ENCODE data around the gene NCBP3.
"Not testable (repeated sequence)": the region's sequence is repeated elsewhere in the genome, so short reads cannot be mapped to it uniquely, and the experiment has no call there.

NCBP3 gene

GRCh38 chr17:3880983-3881382 lies 34.9 kb upstream of the NCBP3 start:
- no peak for DNase-seq

GRCh38 chr17:3879591-3880417 lies 33.8 kb upstream of the NCBP3 start:
- no peak for DNase-seq

- DNase-seq = no peak
Observed at GRCh38 chr17:3879186-3879585, 33.1 kb upstream of the NCBP3 start.

- no peak for DNase-seq
Observed at GRCh38 chr17:3877220-3877619, 31.2 kb upstream of the NCBP3 start.

GRCh38 chr17:3875317-3875716 lies 29.3 kb upstream of the NCBP3 start:
- DNase-seq = no peak

GRCh38 chr17:3873862-3874261 lies 27.8 kb upstream of the NCBP3 start:
- DNase-seq = no peak

GRCh38 chr17:3870871-3871306 lies 24.8 kb upstream of the NCBP3 start:
- DNase-seq = peak; percentile 9 to 37

- DNase-seq = no peak
Observed at GRCh38 chr17:3867606-3868005, 21.6 kb upstream of the NCBP3 start.

GRCh38 chr17:3867106-3867505 lies 21.1 kb upstream of the NCBP3 start:
- DNase-seq = no peak

GRCh38 chr17:3866276-3866675 lies 20.2 kb upstream of the NCBP3 start:
- no peak for DNase-seq

GRCh38 chr17:3865176-3865575 lies 19.1 kb upstream of the NCBP3 start:
- no peak for DNase-seq

GRCh38 chr17:3864534-3864933 lies 18.5 kb upstream of the NCBP3 start:
- no peak for DNase-seq

GRCh38 chr17:3861761-3862681 lies 16.0 kb upstream of the NCBP3 start:
- DNase-seq = no peak

- DNase-seq = no peak
Observed at GRCh38 chr17:3860939-3861700, 15.1 kb upstream of the NCBP3 start.

- no peak for DNase-seq
Observed at GRCh38 chr17:3859940-3860339, 13.9 kb upstream of the NCBP3 start.

- no peak for DNase-seq
Observed at GRCh38 chr17:3857261-3858105, 11.4 kb upstream of the NCBP3 start.

GRCh38 chr17:3854204-3854603 lies 8.2 kb upstream of the NCBP3 start:
- DNase-seq = not testable (repeated sequence)

- no peak for DNase-seq
Observed at GRCh38 chr17:3852561-3852960, 6.5 kb upstream of the NCBP3 start.

- DNase-seq = no peak
Observed at GRCh38 chr17:3851461-3852100, 5.5 kb upstream of the NCBP3 start.

- no peak for DNase-seq
Observed at GRCh38 chr17:3848229-3848835, 2.3 kb upstream of the NCBP3 start.

GRCh38 chr17:3847165-3847670 lies 1.2 kb upstream of the NCBP3 start:
- DNase-seq = no peak

Data from CD4-positive, alpha-beta T cell treated with Interleukin-1 beta for 1 hour (primary cell).